CD4-positive, alpha-beta T cell treated with Interleukin-15 for 4 hours (primary cell): Measurements from ENCODE around the gene PLA2R1.

Experiments used
- DNase-seq: peaks from one replicate; pipeline ENCODE4 v3.0.0-alpha.2; 2020; ENCODE audit warnings: low spot score

The PLA2R1 gene

GRCh38 chr2:159892990-159893810 lies 169.2 kb downstream of the PLA2R1 start:
- no peak for DNase-seq

DNA sequence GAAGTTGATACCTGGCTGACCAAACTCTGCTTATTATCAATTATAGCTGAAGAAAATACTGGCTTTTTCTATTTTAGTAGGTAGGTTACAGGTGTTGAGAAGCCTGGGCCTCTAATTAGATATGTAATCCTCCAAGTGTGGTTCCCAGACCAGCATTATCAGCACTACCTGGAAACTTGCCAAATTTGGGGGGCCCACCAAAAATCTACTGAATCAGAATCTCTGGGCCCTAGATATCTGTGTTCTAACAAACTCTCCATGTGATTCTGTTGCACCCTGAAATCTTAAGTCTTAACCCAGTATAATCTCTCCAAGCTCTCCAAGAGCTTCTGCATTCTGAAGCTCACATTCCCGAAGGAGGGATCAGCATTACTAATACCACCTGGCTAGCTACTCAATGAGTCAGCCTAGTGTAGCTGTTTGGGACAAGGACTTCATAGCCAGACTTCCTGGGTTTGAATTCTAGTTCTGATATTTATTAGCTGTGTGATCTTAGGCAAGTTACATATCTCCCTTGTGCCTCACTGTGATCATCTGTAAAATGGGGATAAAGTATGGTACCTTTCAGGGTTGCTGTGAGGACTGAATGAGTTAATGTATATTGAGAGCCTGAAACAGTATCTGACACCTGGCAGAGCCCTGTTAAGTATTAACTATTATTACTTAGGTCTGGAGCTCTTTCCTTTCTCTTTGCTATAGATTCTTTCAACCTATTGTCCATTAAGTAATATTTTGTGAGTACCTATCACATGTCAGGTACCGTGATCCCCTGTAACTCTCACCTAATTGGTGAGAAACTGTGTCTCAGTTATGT lies 170.3 kb downstream of the PLA2R1 start:
- DNase-seq, result no peak

DNA sequence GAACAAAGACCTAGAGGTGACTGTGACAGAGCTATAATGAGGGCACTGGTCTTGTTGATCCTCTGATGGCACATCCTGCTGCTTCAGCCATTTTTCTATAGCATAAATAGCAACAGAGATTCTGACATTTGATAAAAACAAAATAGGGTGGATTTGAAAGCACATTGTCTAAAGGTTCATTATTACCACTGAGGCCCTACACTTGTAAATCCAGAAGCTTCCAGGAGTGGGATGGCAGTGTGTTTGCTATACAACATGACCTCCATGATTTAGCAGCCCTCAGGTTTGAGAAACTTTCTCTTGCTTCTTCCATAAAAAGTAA lies 171.2 kb downstream of the PLA2R1 start:
- DNase-seq, result no peak

GRCh38 chr2:159890551-159891266 lies 171.7 kb downstream of the PLA2R1 start:
- no peak for DNase-seq

DNA sequence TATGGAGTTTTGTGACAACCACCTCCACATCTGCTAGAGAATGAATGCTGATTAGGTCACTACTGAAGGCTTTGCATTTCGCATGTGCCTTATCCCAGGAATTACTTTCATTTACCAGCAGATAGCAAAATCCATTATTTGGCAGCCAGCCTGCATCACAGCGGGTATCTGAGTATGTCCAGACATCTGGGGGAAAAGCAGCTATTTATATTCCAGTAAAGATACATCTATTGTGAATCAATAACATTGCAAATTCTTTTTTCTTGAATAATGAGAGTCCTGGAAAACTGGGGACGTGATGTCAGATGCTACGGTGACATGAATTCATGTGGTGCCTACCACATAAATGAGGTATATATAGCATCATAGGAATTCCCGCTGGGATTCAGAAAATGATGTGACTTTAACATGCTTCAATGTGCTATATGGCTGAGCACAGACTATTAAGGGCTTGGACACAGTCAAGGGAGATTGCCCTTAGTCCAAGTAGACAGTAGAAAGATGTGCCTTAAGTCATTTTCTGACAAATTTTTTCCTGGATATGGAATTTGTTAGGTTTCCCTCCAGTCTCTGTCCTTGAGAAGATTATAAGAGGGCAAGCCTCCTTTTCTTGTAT lies 180.2 kb downstream of the PLA2R1 start:
- DNase-seq, result no peak
